DOHH2 (cell line): ENCODE data around the gene KIF18B.

Experiments
- CTCF ChIP-seq: fragments of 200-600 bp; sonication (generic); IDR thresholded peaks from one replicate; pipeline ENCODE4 v1.5.1; 2014; ENCODE audit warnings: antibody characterized with exemption, mild to moderate bottlenecking, low read depth, low read length; ENCODE audit not compliant: poor library complexity, severe bottlenecking
- EZH2phosphoT487 ChIP-seq: fragments of 200-600 bp; sonication (generic); IDR thresholded peaks from 2 replicates; pipeline ENCODE4 v1.6.1; 2017; ENCODE audit warnings: borderline replicate concordance, mild to moderate bottlenecking, antibody characterized with exemption, low read length, moderate library complexity, mixed read lengths

DNA sequence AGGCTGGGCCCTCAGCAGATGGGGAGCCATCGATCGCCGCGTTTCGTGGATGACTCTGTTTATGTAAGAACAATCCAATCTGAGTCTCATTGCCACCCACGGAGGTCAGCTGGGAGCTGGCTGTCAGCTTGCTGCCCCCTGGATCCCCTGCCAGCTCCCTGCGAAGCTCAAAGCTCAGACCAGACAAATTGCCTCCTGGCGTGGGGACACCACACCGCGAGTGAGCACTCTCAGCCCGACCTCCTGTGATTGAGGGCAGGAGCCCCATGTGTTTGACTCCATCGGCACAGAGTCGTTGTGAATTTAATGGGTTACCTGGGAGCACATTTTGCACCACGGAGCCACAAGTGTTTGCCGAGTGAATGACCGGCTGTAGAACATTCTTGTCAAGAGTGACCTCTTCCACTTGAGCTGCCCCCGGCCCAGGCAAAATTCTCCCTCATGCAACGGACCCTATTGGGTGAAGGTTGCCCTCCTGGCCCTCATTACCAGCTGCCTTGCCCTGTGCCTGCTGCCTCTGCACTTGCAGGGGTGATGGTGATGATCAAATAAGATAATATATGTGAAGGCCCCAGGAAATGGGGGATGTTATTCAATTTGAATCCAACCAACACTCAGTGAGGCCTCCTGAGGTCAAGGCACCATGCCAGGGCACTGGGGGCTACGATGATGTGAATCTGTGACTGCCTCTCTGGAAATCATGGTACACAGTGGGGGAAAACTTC lies 24.7 kb downstream of the KIF18B start:
- no peak for TF ChIP-seq EZH2phosphoT487
- no peak for TF ChIP-seq CTCF
